Measurements from ENCODE around the gene CCDC178. TPM values are rescaled to one million over a fixed set of nuclear protein-coding genes. Genes with fewer than 3 reads are reported as not detected.

Gene CCDC178
- total RNA-seq, 1 donor from 2014 or later: not detected

DNA sequence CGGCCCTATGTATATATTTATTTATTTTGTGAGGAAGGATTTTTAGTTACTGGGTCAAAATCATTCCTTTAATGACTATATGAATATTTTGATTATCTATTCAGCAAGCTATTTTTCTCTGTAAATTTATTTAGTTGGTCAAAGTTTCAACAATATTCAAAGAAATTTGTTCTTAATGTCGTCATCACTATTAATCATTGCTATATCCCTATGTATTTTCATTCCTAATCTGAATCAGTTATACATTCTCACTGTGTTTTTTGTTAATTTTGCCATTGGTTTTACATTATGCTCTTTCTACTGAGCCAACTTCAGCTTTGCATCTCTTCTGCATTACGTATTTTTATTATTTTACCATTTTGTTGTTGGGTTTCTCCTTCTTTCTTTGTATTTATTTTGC lies 105.7 kb downstream of the CCDC178 start:
- no peak for DNase-seq (ENCODE audit: extremely low spot score, unreplicated experiment)
- Mint-ChIP-seq H3K4me1 (ENCODE audit: unreplicated experiment) (no peaks in the 10 kb centered on the region), H3K27me3 (ENCODE audit: unreplicated experiment) (no peaks in the 10 kb centered on the region), H3K36me3 (ENCODE audit: unreplicated experiment) (no peaks in the 10 kb centered on the region), H3K4me3 (ENCODE audit: unreplicated experiment) (no peak overlapping the region), H3K9me3 (ENCODE audit: unreplicated experiment) (peaks cover 2% of the 10 kb centered on the region), H3K27ac (ENCODE audit: unreplicated experiment) (no peak overlapping the region)
- no peak for TF ChIP-seq CTCF (IDR thresholded peaks at IDR 0.05)

GRCh38 chr18:33330711-33331110 lies 109.8 kb downstream of the CCDC178 start:
- TF ChIP-seq CTCF (IDR thresholded peaks at IDR 0.05): no peak
- no peak overlapping the region for H3K27ac Mint-ChIP-seq (ENCODE audit: unreplicated experiment)
- no peak for DNase-seq (ENCODE audit: extremely low spot score, unreplicated experiment)
- no peaks in the 10 kb centered on the region for H3K4me1 Mint-ChIP-seq (ENCODE audit: unreplicated experiment)
- H3K4me3 Mint-ChIP-seq (ENCODE audit: unreplicated experiment): no peak overlapping the region
- H3K36me3 Mint-ChIP-seq (ENCODE audit: unreplicated experiment): no peaks in the 10 kb centered on the region
- no peaks in the 10 kb centered on the region for H3K9me3 Mint-ChIP-seq (ENCODE audit: unreplicated experiment)
- no peaks in the 10 kb centered on the region for H3K27me3 Mint-ChIP-seq (ENCODE audit: unreplicated experiment)

- Mint-ChIP-seq H3K36me3 (ENCODE audit: unreplicated experiment) (no peaks in the 10 kb centered on the region), H3K4me3 (ENCODE audit: unreplicated experiment) (no peak overlapping the region), H3K27me3 (ENCODE audit: unreplicated experiment) (no peaks in the 10 kb centered on the region), H3K27ac (ENCODE audit: unreplicated experiment) (no peak overlapping the region), H3K9me3 (ENCODE audit: unreplicated experiment) (no peaks in the 10 kb centered on the region), H3K4me1 (ENCODE audit: unreplicated experiment) (no peaks in the 10 kb centered on the region)
- DNase-seq (ENCODE audit: extremely low spot score, unreplicated experiment): no peak
- no peak for TF ChIP-seq CTCF (IDR thresholded peaks at IDR 0.05)
These were observed 113.5 kb downstream of the CCDC178 start for GRCh38 chr18:33326975-33327374.

DNA sequence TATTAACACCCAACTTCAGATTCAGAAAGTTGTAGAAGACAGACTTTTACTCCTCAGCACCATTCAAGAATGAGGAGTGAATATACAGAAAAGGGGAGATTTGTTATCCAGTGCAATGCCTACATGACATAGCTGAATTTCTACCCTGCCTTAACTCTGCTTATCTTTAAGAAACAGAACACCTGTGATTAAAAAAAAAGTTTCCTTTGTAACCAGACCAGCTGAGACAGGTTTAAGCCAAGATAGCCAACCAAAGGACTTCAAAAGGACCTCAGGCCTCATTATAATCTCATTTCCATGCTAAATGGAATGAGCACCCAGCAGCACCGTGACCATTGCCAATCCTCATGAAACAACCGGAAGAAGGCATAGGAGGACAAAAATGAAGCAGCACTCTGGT lies 122.9 kb downstream of the CCDC178 start:
- Mint-ChIP-seq H3K27ac (ENCODE audit: unreplicated experiment) (no peak overlapping the region), H3K27me3 (ENCODE audit: unreplicated experiment) (no peaks in the 10 kb centered on the region), H3K9me3 (ENCODE audit: unreplicated experiment) (peaks cover 10% of the 10 kb centered on the region), H3K36me3 (ENCODE audit: unreplicated experiment) (no peaks in the 10 kb centered on the region), H3K4me3 (ENCODE audit: unreplicated experiment) (no peak overlapping the region), H3K4me1 (ENCODE audit: unreplicated experiment) (no peaks in the 10 kb centered on the region)
- no peak for TF ChIP-seq CTCF (IDR thresholded peaks at IDR 0.05)
- DNase-seq (ENCODE audit: extremely low spot score, unreplicated experiment): no peak

GRCh38 chr18:33316146-33316587 lies 124.4 kb downstream of the CCDC178 start:
- Mint-ChIP-seq H3K27me3 (ENCODE audit: unreplicated experiment) (no peaks in the 10 kb centered on the region), H3K36me3 (ENCODE audit: unreplicated experiment) (no peaks in the 10 kb centered on the region), H3K9me3 (ENCODE audit: unreplicated experiment) (peaks cover 10% of the 10 kb centered on the region), H3K4me1 (ENCODE audit: unreplicated experiment) (no peaks in the 10 kb centered on the region), H3K27ac (ENCODE audit: unreplicated experiment) (no peak overlapping the region), H3K4me3 (ENCODE audit: unreplicated experiment) (no peak overlapping the region)
- no peak for TF ChIP-seq CTCF (IDR thresholded peaks at IDR 0.05)
- DNase-seq (ENCODE audit: extremely low spot score, unreplicated experiment): peak; percentile 81
